Measurements from ENCODE around the gene TRIM38. TPM values are rescaled to one million over a fixed set of nuclear protein-coding genes. Genes with fewer than 3 reads are reported as not detected.
A peak's percentile ranks its signal among the peaks of the same experiment; 100 is the strongest.

Gene TRIM38
- total and polyA plus RNA-seq, 4 donors: 7.2 to 18.0 (median 10.1) TPM

DNA sequence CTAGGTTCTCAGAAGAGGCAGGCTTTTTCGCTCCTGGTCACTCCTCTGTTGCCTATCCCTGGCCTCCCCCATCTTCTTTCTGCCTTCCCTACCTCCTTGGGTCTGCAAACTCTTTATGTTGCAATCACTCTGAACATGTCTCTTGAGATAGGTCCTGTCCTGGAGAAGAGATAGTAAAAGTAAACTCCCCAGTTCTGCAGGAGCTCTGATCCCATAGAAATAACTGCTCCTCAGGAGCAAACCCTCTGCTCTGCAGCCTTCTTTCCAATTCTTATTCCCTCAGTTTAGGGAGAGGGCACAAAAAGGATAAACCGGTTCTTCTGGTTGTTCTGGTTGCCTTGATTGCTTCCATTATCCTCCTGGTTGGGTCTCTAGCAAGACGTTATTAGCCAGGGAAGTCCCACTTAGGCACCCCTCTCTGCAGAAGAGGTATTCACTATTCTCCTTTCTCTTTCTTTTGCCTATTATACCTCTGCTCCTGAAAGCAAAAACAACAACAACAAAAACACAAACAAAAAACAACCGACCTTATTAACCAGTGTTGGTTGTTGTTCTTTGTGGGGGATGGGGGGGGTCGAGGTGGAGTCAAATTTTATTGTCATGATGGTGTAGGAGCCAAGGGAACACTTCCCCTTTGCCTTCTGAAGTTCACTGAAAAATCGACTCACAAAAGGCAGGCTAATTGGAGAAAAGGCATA is 973 bp downstream of the TRIM38 start:
- WGBS, 2 donors: 2 to 5% methylated on average over 6 of the region's 6 CpGs
- Histone ChIP-seq H3K27me3 (ENCODE audit: control insufficient read depth in 3 of 3, insufficient read depth in 3 of 3, low read length in 2 of 3) (no peaks in the 10 kb centered on the region), H3K27ac (ENCODE audit: low read depth in 1 of 2, low read length in 1 of 2) (peak overlapping the region in 1 of 2 donors; percentile 40), H3K9ac (ENCODE audit: insufficient read depth in 1 of 2, low read length in 2 of 2) (peak overlapping the region; percentile 39 to 97), H3K4me1 (ENCODE audit: control insufficient read depth in 5 of 5, insufficient read depth in 5 of 5, low read length in 5 of 5) (peaks cover 0 to 26% (median 8%) of the 10 kb centered on the region in 5 donors), H3K36me3 (ENCODE audit: control insufficient read depth in 4 of 4, insufficient read depth in 4 of 4, low read length in 4 of 4) (peaks cover 0 to 16% (median 13%) of the 10 kb centered on the region in 4 donors), H3K9me3 (ENCODE audit: control insufficient read depth in 4 of 4, insufficient read depth in 3 of 4, low read length in 3 of 4) (peaks cover 0 to 3% (median under 1%) of the 10 kb centered on the region in 4 donors), H3K4me3 (peak overlapping the region; percentile 44)
- peak; percentile 29 to 83 (median 49) for DNase-seq
- ATAC-seq (ENCODE audit: insufficient read depth, low FRiP score): no peak
- TF ChIP-seq, protein P1, sequence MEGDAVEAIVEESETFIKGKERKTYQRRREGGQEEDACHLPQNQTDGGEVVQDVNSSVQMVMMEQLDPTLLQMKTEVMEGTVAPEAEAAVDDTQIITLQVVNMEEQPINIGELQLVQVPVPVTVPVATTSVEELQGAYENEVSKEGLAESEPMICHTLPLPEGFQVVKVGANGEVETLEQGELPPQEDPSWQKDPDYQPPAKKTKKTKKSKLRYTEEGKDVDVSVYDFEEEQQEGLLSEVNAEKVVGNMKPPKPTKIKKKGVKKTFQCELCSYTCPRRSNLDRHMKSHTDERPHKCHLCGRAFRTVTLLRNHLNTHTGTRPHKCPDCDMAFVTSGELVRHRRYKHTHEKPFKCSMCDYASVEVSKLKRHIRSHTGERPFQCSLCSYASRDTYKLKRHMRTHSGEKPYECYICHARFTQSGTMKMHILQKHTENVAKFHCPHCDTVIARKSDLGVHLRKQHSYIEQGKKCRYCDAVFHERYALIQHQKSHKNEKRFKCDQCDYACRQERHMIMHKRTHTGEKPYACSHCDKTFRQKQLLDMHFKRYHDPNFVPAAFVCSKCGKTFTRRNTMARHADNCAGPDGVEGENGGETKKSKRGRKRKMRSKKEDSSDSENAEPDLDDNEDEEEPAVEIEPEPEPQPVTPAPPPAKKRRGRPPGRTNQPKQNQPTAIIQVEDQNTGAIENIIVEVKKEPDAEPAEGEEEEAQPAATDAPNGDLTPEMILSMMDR (IDR thresholded peaks at IDR 0.05; ENCODE audit: control extremely low read depth, extremely low read depth): no peak

DNA sequence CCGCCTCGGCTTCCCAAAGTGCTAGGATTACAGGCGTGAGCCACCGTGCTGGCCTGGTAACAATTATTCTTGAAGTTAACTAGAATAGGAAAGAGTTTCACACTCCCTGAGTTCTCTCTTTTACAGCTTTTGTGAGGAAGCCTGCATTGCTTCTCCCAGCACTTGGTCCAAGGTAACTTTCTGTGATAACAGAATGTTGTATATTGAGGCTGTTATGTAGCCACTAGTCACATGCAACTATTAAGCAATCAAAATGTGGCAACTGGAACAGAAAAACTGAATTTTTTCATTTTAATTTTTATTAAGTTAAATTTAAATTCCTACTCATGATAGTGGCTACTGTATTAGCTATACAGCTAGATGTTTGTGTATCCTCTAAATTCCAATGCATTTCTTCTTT is 2.5 kb downstream of the TRIM38 start:
- WGBS, 2 donors: 58 to 87% methylated on average over 4 of the region's 4 CpGs
- Histone ChIP-seq H3K36me3 (ENCODE audit: control insufficient read depth in 4 of 4, insufficient read depth in 4 of 4, low read length in 4 of 4) (peaks cover 3 to 21% (median 17%) of the 10 kb centered on the region in 4 donors), H3K27me3 (ENCODE audit: control insufficient read depth in 3 of 3, insufficient read depth in 3 of 3, low read length in 2 of 3) (no peaks in the 10 kb centered on the region), H3K9ac (ENCODE audit: insufficient read depth in 1 of 2, low read length in 2 of 2) (no peak overlapping the region), H3K4me1 (ENCODE audit: control insufficient read depth in 5 of 5, insufficient read depth in 5 of 5, low read length in 5 of 5) (peaks cover 0 to 26% (median 8%) of the 10 kb centered on the region in 5 donors), H3K27ac (ENCODE audit: low read depth in 1 of 2, low read length in 1 of 2) (no peak overlapping the region), H3K4me3 (no peak overlapping the region), H3K9me3 (ENCODE audit: control insufficient read depth in 4 of 4, insufficient read depth in 3 of 4, low read length in 3 of 4) (no peaks in the 10 kb centered on the region)
- no peak for DNase-seq
- ATAC-seq (ENCODE audit: insufficient read depth, low FRiP score): no peak
- TF ChIP-seq, protein P1 (IDR thresholded peaks at IDR 0.05; ENCODE audit: control extremely low read depth, extremely low read depth): no peak

DNA sequence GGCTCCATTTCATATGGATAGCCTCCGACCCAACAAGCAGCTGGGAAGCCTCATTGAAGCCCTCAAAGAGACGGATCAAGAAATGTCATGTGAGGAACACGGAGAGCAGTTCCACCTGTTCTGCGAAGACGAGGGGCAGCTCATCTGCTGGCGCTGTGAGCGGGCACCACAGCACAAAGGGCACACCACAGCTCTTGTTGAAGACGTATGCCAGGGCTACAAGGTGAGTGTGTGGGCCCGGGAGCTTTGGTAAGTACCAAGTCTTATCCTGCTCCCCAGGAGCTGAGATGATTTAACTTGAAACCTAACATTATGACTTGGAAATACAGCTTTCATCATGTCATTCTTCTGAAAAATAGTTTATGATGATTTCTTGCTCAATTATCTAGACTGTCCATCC is 4.1 kb downstream of the TRIM38 start:
- WGBS, 2 donors: 94% methylated on average over 9 of the region's 9 CpGs
- Histone ChIP-seq H3K9me3 (ENCODE audit: control insufficient read depth in 4 of 4, insufficient read depth in 3 of 4, low read length in 3 of 4) (no peaks in the 10 kb centered on the region), H3K27me3 (ENCODE audit: control insufficient read depth in 3 of 3, insufficient read depth in 3 of 3, low read length in 2 of 3) (no peaks in the 10 kb centered on the region), H3K36me3 (ENCODE audit: control insufficient read depth in 4 of 4, insufficient read depth in 4 of 4, low read length in 4 of 4) (peaks cover 3 to 29% (median 19%) of the 10 kb centered on the region in 4 donors), H3K4me1 (ENCODE audit: control insufficient read depth in 5 of 5, insufficient read depth in 5 of 5, low read length in 5 of 5) (peaks cover 0 to 37% (median 16%) of the 10 kb centered on the region in 5 donors), H3K4me3 (no peak overlapping the region), H3K9ac (ENCODE audit: insufficient read depth in 1 of 2, low read length in 2 of 2) (no peak overlapping the region), H3K27ac (ENCODE audit: low read depth in 1 of 2, low read length in 1 of 2) (no peak overlapping the region)
- TF ChIP-seq, protein P1 (IDR thresholded peaks at IDR 0.05; ENCODE audit: control extremely low read depth, extremely low read depth): no peak
- no peak for DNase-seq
- no peak for ATAC-seq (ENCODE audit: insufficient read depth, low FRiP score)
